Activated CD8-positive, alpha-beta T cell treated with anti-CD3 and anti-CD28 coated beads, Interleukin-2, amount 10 ng/mL, durations not matched to agents 7 days and 5 days (primary cell): ENCODE measurements around the gene SH3YL1. TPM values are rescaled to one million over a fixed set of nuclear protein-coding genes. Genes with fewer than 3 reads are reported as not detected.

ENCODE experiments used
- ATAC-seq: fragments of 150-1000 bp; cut with Tn5 transposase; one replicate; pipeline ENCODE4 v1.10.0; 2021; ENCODE audit warnings: moderate library complexity
- CTCF ChIA-PET: fragments of 350-600 bp; sonication (Branson Sonifier 250); formaldehyde crosslinking; loops from one replicate; lab custom pipeline; 2021; ENCODE audit warnings: antibody characterized with exemption; lab: Charles Lee
- POLR2A ChIA-PET: fragments of 350-600 bp; sonication (Branson Sonifier 250); formaldehyde crosslinking; loops from one replicate; lab custom pipeline; 2021; ENCODE audit warnings: antibody characterized with exemption; lab: Charles Lee
- DNase-seq: peaks from one replicate; pipeline ENCODE4 v3.0.0-alpha.2; 2020
- H3K27ac Mint-ChIP-seq: one replicate; pipeline ENCODE4 v1.8.0; 2021; ENCODE audit warnings: mild to moderate bottlenecking, mixed read lengths
- H3K27me3 Mint-ChIP-seq: one replicate; pipeline ENCODE4 v1.8.0; 2021; ENCODE audit warnings: low read depth, mixed read lengths
- H3K36me3 Mint-ChIP-seq: one replicate; pipeline ENCODE4 v1.8.0; 2021; ENCODE audit warnings: low read depth, mixed read lengths
- H3K4me1 Mint-ChIP-seq: one replicate; pipeline ENCODE4 v1.8.0; 2021; ENCODE audit warnings: low read depth, mixed read lengths
- H3K4me3 Mint-ChIP-seq: one replicate; pipeline ENCODE4 v1.8.0; 2021; ENCODE audit warnings: mild to moderate bottlenecking, mixed read lengths
- H3K9me3 Mint-ChIP-seq: one replicate; pipeline ENCODE4 v1.8.0; 2022; ENCODE audit warnings: mixed read lengths; ENCODE audit not compliant: insufficient read depth
- total RNA-seq, 2 experiments: library from RNA; stranded (reverse); gene quantifications; one replicate each; pipeline ENCODE4 v1.2.3, GENCODE V29; 2021

SH3YL1 gene
- total RNA-seq, 2 experiments from 2014 or later = 10.9 to 13.2 TPM

DNA sequence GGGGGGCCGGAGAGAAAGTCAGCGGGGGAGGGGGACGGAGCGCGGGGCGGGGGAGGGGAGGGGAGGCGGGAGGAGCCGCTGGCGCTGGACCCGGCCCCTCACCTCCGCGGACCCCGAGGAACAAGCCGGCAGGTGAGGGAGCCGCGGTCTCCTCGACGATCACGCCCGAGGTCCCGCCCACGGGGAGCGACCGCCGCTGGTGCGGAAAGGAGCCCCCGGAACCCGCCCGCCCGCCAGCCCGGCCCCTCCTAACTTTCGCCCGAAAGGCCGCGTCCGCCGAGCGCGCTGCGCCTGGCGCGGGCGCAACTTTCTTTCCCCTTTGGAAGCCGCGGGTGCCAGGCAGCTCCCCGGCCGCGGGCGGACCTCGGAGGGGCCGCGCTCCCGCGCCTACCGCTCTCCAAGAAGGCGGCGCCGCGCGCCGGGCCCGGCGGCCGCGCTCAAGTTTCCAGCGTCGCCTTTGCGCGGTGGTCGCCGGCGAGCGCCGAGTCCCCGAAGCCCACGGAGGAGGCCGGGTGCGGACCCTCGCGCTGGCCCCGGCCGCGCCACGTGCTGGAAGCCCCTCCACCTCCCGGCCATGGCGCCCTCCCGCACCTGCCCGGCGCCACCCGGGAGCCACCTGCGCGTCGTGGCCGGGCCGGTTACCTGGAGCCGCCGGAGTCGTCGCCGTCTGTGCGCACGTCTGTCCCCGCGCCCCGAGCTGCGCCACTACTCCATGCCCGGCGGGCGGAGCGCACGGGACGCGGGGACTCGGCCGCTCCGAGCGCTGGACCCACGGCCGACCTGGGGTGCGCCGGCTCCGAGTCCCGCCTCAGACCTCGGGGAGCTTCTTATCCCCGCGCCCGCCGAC, 24.3 kb upstream of the SH3YL1 start, which contains the start of gene ALKAL2:
Gene ALKAL2, minus strand, starts transcription at position 181 of the 847 bp plus-strand sequence. CDS start 256 bp downstream, outside the sequence.
- DNase-seq (no peak), ATAC-seq (peak; percentile 52)
- no peaks in the 10 kb centered on the region for H3K9me3 Mint-ChIP-seq
- no peaks in the 10 kb centered on the region for H3K36me3 Mint-ChIP-seq
- H3K4me1 Mint-ChIP-seq = peaks cover 9% of the 10 kb centered on the region
- POLR2A ChIA-PET = interaction anchor here (0.6 kb wide), 1 partner anchor 68 kb away, joined by 3 read pairs; no protein-coding TSS in a partner anchor
- H3K27ac Mint-ChIP-seq = no peak within 1 kb of the TSS
- CTCF ChIA-PET = no interaction called here
- peaks cover 45% of the 10 kb centered on the region for H3K27me3 Mint-ChIP-seq
- H3K4me3 Mint-ChIP-seq = no peak within 1 kb of the TSS

DNA sequence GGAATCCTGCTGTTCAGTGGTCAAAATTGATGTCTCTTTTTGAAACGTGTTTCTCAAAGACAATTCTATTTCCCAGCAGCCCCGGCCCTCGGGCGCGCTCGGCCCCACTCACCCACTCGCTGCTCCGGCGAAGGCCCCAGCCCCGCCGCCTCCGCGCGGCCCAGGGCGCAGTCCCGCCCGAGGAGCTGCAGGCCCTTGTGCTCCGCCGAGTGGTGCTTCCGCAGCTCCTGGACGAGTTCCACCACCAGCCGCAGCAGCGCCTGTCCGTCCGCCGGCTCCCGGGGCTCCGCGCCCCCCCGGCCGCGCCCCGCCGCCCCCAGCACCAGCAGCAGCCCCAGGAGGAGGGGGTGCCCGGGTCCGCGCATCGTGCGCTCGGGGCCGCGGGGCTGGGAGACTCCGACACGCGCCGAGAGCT, 23.6 kb upstream of the SH3YL1 start:
- H3K9me3 Mint-ChIP-seq = no peaks in the 10 kb centered on the region
- peaks cover under 1% of the 10 kb centered on the region for H3K36me3 Mint-ChIP-seq
- ChIA-PET CTCF (no interaction called here), POLR2A (no interaction called here)
- ATAC-seq (peak; percentile 65), DNase-seq (no peak)
- no peak overlapping the region for H3K27ac Mint-ChIP-seq
- H3K4me1 Mint-ChIP-seq = peaks cover 9% of the 10 kb centered on the region
- no peak overlapping the region for H3K4me3 Mint-ChIP-seq
- H3K27me3 Mint-ChIP-seq = peaks cover 40% of the 10 kb centered on the region

DNA sequence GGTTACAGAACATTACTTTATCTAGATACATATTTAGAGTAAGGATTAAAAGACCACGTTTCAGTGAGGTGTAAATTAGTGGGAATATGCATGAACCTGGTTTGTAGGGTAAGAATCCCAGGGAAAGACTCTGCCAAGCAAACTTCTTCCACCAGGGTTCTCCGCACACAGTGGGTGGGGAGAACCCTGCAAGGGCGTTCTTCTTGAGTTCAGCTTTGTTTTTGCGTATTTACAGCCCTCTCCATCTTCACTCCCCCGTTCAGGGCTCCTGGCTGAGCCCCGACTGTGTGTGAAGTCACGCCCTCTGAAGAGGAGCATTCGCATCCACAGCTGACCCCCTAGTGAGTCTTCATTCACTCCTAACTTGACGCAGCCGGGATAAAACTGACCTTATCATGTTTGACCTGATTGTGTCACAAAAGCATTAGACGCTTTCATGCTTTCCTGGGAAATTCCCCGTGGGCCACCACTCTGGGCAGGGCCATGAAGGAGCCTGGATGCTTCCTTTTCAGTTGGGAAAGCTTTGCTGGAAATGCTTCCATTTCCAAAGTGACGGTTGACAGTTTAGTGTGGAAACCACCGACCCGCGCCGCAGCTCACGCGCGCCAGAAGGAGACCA, 23.1 kb upstream of the SH3YL1 start:
- Mint-ChIP-seq H3K27me3 (peaks cover 37% of the 10 kb centered on the region), H3K4me1 (peaks cover 9% of the 10 kb centered on the region), H3K4me3 (no peak overlapping the region), H3K27ac (no peak overlapping the region), H3K36me3 (peaks cover 5% of the 10 kb centered on the region), H3K9me3 (no peaks in the 10 kb centered on the region)
- DNase-seq (no peak), ATAC-seq (no peak)
- POLR2A ChIA-PET = no interaction called here
- CTCF ChIA-PET = interaction anchor here (0.8 kb wide), 1 partner anchor 40 kb away, joined by 3 read pairs; no protein-coding TSS in a partner anchor

DNA sequence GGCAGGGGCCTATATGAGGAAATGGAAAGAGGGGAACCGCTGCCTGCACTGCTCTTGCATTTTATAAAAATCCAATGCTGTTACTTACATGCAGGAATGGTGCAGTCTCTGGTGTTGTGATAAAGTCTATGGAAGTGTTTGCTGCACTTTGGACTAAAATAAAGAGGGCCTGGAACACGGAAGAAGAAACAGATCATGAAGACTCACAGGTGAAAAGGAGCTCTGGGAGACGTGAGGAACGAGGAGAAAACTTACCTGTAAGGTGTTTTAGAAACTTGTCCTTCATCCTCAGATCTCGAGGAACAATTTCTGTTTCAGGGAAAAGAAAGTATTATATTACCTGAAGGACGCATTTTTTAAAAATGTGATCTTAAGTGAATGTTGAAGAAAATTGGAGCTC, 22.2 kb upstream of the SH3YL1 start:
- POLR2A ChIA-PET = no interaction called here
- no peak for DNase-seq
- CTCF ChIA-PET = interaction anchor here (0.6 to 0.8 kb wide), 2 partner anchors 39 to 185 kb away, joined by 3 to 4 read pairs; no protein-coding TSS in a partner anchor
- Mint-ChIP-seq H3K27ac (no peak overlapping the region), H3K4me3 (no peak overlapping the region), H3K36me3 (peaks cover 9% of the 10 kb centered on the region), H3K27me3 (peaks cover 34% of the 10 kb centered on the region), H3K9me3 (no peaks in the 10 kb centered on the region), H3K4me1 (peaks cover 9% of the 10 kb centered on the region)
- no peak for ATAC-seq

DNA sequence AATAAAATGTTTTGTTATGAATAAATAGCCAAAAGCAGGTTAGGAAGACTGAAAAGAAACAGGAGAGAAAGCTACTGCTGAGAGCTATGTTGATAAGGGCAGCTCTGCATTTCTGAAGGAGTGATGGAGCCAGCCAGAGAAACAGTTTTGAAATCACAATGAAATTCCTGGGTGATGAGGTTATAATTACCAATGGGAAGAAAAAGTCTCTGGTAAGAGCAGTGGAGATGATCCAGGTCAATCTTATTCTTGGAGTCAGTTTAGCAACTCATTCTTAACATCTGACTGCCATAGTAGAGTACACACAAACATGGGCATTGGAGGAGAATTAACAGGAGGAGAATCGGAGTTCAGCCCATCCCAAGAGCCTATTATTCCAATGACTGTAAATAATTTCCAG, 21.7 kb upstream of the SH3YL1 start:
- Mint-ChIP-seq H3K27me3 (peaks cover 29% of the 10 kb centered on the region), H3K4me3 (no peak overlapping the region), H3K27ac (no peak overlapping the region), H3K4me1 (peaks cover 9% of the 10 kb centered on the region), H3K36me3 (peaks cover 12% of the 10 kb centered on the region), H3K9me3 (no peaks in the 10 kb centered on the region)
- DNase-seq = no peak
- POLR2A ChIA-PET = no interaction called here
- CTCF ChIA-PET = interaction anchor here (1.1 to 1.7 kb wide), 4 partner anchors 9 to 39 kb away, joined by 3 to 5 read pairs (median 4); no protein-coding TSS in a partner anchor
- ATAC-seq = no peak

GRCh38 chr2:284896-285492, 21.2 kb upstream of the SH3YL1 start:
- Mint-ChIP-seq H3K27ac (no peak overlapping the region), H3K9me3 (no peaks in the 10 kb centered on the region), H3K4me3 (no peak overlapping the region), H3K36me3 (peaks cover 14% of the 10 kb centered on the region), H3K27me3 (peaks cover 25% of the 10 kb centered on the region), H3K4me1 (peaks cover 8% of the 10 kb centered on the region)
- DNase-seq = no peak
- ChIA-PET POLR2A (no interaction called here), CTCF (interaction anchor here (1.1 to 1.7 kb wide), 4 partner anchors 9 to 38 kb away, joined by 3 to 5 read pairs (median 4); no protein-coding TSS in a partner anchor)
- no peak for ATAC-seq

GRCh38 chr2:283996-284794, 20.4 kb upstream of the SH3YL1 start:
- POLR2A ChIA-PET = no interaction called here
- Mint-ChIP-seq H3K4me1 (peaks cover 3% of the 10 kb centered on the region), H3K4me3 (no peak overlapping the region), H3K9me3 (no peaks in the 10 kb centered on the region), H3K36me3 (peaks cover 18% of the 10 kb centered on the region), H3K27ac (no peak overlapping the region), H3K27me3 (peaks cover 19% of the 10 kb centered on the region)
- DNase-seq (no peak), ATAC-seq (no peak)
- CTCF ChIA-PET = interaction anchor here (1.1 to 1.7 kb wide), 4 partner anchors 8 to 38 kb away, joined by 3 to 5 read pairs (median 4); no protein-coding TSS in a partner anchor

- Mint-ChIP-seq H3K27ac (no peak overlapping the region), H3K36me3 (peaks cover 26% of the 10 kb centered on the region), H3K4me3 (no peak overlapping the region), H3K9me3 (no peaks in the 10 kb centered on the region), H3K4me1 (peaks cover 3% of the 10 kb centered on the region), H3K27me3 (peaks cover 17% of the 10 kb centered on the region)
- ATAC-seq = no peak
- POLR2A ChIA-PET = no interaction called here
- DNase-seq = no peak
- CTCF ChIA-PET = no interaction called here
Observed at GRCh38 chr2:282371-283263, 18.8 kb upstream of the SH3YL1 start.

GRCh38 chr2:281381-281780, 17.5 kb upstream of the SH3YL1 start:
- Mint-ChIP-seq H3K36me3 (peaks cover 37% of the 10 kb centered on the region), H3K4me3 (no peak overlapping the region), H3K27ac (peak overlapping the region; percentile 39), H3K9me3 (no peaks in the 10 kb centered on the region), H3K4me1 (no peaks in the 10 kb centered on the region), H3K27me3 (peaks cover 11% of the 10 kb centered on the region)
- POLR2A ChIA-PET = no interaction called here
- CTCF ChIA-PET = interaction anchor here (1.3 kb wide), 1 partner anchor 9 kb away, joined by 5 read pairs; no protein-coding TSS in a partner anchor
- DNase-seq (no peak), ATAC-seq (no peak)

DNA sequence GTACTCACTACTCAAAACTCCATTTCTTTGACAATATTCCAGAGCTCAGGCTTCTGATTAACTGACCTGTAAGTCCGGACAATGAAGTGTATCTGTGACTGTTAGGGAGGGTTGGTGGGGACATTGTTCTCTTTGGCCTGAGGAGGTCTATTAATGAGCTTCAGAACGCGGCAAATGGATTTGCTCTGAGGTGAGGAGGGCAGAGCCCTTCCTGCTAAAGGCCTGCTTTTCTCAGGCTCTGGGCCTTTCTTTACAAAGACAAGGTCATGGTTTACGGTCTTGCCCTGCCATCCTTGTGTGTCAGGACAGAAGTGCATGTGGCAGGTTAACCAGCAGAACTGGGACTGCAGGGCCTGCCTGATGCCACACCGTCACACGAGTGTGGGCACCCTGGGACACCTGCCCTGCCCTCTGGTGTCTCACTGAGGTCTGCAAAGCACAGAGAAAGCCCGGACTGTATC, 16.8 kb upstream of the SH3YL1 start:
- H3K4me1 Mint-ChIP-seq = no peaks in the 10 kb centered on the region
- CTCF ChIA-PET = interaction anchor here (1.3 kb wide), 1 partner anchor 10 kb away, joined by 5 read pairs; no protein-coding TSS in a partner anchor
- no peak overlapping the region for H3K4me3 Mint-ChIP-seq
- no peak for ATAC-seq
- peaks cover 41% of the 10 kb centered on the region for H3K36me3 Mint-ChIP-seq
- no peaks in the 10 kb centered on the region for H3K9me3 Mint-ChIP-seq
- no peak for DNase-seq
- no peak overlapping the region for H3K27ac Mint-ChIP-seq
- POLR2A ChIA-PET = no interaction called here
- H3K27me3 Mint-ChIP-seq = peaks cover 4% of the 10 kb centered on the region
